ENCODE results near the gene HBQ1.
A peak's percentile ranks its signal among the peaks of the same experiment; 100 is the strongest.
"Not testable (repeated sequence)": the region's sequence is repeated elsewhere in the genome, so short reads cannot be mapped to it uniquely, and the experiment has no call there.

HBQ1 gene

DNA sequence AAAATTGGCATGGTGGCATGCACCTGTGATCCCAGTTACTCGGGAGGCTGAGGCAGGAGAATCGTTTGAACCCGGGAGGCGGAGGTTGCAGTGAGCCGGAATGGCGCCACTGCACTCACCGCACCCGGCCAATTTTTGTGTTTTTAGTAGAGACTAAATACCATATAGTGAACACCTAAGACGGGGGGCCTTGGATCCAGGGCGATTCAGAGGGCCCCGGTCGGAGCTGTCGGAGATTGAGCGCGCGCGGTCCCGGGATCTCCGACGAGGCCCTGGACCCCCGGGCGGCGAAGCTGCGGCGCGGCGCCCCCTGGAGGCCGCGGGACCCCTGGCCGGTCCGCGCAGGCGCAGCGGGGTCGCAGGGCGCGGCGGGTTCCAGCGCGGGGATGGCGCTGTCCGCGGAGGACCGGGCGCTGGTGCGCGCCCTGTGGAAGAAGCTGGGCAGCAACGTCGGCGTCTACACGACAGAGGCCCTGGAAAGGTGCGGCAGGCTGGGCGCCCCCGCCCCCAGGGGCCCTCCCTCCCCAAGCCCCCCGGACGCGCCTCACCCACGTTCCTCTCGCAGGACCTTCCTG is at the start of gene HBQ1:
Gene HBQ1 (plus strand): TSS at position 359 of the 575 bp plus-strand sequence. CDS start 28 bp downstream, at position 387.
- DNase-seq = peak in 1 of 2 experiments; percentile 69

DNA sequence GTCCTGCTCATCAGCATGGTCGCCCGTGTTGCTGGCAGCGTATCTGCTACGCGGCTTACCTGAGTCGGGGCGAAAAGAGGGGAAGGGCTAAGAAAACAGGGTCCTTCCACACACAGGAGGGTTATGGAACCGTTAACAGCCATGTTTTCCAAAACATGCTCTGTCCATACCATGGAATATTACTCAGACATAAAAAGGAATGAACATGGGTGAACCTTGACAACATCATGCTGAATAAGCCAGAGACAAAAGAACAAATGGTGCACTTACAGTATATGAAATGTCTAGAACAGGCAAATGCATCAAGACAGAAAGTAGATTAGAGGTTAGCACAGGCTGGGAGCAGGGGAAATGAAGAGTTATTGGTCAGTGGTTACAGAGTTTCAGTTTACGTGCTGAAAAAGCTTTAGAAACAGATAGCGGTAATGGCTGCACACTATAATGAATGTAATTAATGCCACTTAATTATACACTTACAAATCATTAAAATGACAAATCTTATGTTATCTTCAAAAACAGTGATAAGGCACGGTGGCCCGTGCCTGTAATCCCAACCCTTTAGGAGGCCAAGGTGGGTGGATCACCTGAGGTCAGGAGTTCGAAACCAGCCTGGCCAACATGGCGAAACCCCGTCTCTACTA is 49.6 kb upstream of the HBQ1 start:
- no peak for DNase-seq

DNA sequence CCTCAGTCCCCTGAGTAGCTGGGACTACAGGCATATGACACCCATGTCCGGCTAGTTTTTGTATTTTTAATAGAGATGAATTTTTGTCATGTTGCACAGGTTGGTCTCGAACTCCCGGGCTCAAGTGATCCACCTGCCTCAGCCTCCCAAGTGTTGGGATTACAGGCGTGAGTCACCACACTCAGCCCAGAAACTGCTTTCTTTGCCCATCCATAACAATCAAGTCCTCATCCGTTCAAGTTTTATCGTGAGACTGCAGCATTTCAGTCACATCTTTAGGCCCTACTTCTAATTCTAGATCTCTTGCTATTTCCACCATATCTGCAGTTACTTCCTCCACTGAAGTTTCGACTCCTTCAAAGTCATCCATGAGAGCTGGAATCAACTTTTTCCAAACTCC is 48.1 kb upstream of the HBQ1 start:
- DNase-seq = no peak

DNA sequence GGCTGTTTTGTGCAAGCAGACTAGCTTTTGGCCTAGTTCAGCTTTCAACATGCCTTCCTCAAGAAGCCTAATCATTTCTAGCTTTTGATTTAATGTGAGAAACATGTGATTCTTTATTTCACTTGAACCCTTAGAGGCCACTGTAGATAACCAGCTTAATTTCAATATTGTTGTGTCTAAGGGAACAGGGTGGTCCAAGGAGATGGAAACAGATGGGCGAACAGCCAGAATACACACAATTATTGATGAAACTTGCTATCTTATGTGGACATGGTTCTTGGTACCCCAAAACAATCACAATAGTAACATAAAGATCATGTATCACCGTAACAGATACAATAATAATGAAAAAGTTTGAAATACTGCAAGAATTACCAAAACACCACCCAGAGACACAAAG is 46.5 kb upstream of the HBQ1 start:
- no peak for DNase-seq

DNA sequence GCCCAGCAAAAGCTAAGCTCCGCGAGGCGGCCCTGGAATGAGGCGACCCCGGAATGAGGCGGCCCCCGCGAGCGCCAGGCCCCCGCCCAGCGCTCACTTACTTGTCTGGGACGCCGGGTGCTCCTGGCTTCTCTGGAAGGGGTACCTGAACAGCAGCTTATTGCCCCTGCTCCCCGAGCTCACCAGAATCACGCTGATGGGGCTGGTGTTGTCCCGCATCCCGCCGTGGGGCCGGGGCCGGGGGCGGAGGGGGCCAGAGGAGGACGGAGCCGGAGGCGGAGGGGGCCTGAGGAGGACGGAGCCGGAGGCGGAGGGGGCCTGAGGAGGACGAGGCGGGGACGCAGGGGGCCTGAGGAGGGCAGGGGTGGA is 42.2 kb upstream of the HBQ1 start:
- no peak for DNase-seq

DNA sequence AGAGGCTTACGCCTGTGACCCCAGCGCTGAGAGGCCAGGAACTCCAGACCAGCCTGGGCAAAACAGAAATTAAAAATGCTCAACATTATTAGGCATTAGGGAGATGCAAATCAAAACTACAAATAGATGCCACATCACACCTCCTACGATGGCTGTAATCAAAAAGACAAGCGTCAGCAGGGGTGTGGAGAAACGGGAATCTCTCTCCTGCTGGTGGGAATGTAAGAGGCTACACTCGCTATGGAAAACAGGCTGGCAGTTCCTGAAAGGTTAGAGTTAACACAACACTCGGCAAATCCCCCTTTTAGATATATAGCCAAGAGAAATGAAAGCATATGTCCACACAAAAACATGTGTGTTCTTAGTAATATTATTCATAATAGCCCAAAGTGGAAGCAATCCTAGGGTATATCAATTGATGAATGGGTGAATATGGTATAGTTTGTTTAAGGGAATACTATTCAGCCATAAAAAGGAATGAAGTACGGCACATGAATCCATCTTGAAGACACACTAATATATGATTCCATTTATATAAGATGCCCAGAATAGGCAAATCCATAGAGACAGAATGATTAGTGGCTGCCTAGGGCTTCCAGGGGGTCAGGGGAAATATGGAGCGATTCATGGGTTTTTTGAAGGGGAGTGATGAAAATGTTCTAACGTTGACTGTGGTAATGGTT is 39.9 kb upstream of the HBQ1 start:
- no peak for DNase-seq

DNA sequence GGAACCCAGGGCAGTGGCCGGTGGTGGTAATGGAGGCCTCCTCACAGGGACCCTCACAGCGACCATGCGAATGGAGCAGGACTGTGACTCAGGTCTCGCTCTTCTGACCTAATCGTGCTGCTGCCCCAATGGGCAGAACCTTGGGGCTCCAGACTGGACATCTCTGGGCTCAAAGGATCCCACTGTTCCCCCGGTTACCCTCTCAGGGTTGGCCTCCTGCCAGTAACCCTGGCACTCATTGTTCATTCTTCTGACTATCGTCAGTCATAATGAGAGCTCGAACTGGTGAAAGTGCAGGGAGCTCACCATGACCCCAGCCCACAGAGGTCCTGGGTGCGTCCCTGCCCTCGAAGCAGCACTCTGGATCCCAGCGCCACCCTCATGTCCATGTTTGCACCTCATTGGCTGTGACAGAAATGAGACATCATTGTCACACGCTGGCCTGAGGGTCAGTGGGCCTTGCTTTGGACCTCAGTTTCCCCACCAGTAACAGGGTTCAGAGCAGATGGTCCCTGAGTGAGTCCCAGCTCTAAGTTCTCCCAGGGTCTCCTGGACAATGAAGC is 37.8 kb upstream of the HBQ1 start:
- DNase-seq = no peak

DNA sequence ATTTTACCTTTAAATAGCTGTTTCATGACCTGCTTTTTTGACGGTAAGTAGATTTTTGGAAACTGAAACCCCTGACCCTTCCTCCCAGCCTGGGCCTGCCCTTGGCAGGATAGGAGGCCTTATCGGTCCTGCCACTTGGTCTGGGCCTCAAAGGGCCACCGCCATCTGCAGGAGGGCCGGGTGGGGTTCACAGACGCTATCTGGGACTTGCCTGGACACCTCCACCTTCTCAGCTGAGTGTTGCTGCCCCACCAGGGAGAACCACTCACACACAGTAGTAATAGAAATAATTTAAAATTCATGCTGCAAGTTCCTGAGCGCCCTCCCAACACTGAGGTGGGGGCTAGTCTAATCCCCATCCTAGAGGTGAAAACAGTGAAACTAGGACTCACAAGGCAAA is 37.2 kb upstream of the HBQ1 start:
- DNase-seq = no peak

DNA sequence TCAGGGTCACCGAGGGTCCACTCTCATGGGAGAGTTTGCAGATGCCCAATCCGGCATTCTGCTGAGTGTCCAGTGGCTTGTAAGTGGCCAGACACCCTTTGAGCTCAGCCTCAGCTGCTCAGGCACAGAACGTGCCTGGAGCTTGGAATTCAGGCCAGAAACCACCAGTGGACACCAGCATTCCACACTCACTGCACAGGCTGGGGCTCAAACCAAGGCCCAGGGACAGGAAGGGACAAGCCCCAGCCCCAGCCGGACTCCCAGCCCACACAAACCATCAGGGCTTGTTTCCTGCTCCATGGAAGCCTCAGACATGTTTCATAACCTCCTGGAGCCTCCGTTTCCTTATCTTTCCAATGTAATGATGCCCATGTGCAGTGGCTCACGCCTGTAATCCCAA is 36.8 kb upstream of the HBQ1 start:
- no peak for DNase-seq

DNA sequence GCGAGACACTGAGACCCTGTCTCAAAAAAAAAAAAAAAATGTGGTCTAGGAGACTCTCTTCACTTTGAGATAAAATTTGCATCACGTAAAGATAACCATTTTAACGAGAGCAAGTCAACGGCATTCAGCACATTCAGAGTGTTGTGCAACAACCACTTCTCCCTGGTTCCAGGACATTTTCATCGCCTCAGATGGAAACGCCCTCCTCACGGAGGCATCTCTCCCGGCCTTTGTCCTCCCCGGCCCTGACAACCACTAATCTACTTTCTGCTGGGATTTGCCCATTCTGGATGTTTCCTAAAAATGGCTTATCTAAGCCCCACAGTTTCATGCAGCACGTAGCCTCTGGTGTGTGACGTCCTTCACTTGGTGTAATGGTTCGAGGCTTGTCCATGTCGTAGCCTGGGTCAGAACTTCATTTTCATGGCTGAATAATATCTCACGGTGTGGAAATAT is 35.4 kb upstream of the HBQ1 start:
- DNase-seq = no peak

DNA sequence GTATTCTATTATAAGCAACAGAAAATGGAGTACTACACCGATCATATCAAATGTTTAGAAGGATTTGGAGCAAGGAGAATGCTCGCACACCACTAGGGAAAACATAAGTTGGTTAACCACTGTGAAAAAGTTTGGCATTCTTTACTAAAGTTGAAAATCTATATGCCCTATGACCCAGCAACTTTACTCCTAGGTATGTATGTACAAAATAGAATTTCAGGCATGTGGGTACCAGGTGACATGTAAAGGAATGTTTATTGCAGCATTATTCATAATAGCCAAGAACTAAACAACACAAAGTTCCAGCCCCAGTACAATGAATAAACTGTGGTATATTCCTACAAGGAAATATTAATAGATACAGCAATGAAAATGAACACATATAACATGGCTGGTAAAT is 33.6 kb upstream of the HBQ1 start:
- no peak for DNase-seq

DNA sequence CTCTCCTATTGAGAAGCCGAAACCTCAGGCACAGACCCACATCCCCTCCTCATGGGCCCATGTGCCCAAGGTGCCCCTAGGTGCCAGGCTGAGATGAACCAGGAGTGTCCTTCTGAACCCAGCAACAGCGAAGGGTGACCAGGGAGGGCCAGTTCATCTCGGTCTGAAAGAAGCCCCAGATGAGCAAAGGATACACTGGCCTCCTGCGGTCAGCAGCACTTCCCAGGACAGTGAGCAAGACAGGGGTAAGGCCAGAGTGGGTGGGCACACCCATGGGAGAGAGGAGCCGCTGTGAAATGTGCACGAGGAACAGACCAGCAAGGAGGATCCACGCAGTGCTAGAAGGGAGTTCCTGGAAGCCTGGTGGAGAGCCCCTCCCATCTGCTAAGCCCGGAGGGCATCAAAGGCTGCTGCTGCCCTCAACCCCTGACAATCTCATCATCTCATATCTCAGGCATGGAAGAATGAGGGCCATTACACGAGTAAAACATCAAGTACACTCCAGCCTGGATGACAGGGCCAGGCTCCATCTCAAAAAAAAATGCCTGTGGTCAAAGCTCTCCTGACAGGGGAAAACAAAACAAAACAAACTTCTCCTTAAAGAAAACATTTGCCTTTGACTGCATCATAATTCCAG is 31.1 kb upstream of the HBQ1 start:
- DNase-seq = no peak

DNA sequence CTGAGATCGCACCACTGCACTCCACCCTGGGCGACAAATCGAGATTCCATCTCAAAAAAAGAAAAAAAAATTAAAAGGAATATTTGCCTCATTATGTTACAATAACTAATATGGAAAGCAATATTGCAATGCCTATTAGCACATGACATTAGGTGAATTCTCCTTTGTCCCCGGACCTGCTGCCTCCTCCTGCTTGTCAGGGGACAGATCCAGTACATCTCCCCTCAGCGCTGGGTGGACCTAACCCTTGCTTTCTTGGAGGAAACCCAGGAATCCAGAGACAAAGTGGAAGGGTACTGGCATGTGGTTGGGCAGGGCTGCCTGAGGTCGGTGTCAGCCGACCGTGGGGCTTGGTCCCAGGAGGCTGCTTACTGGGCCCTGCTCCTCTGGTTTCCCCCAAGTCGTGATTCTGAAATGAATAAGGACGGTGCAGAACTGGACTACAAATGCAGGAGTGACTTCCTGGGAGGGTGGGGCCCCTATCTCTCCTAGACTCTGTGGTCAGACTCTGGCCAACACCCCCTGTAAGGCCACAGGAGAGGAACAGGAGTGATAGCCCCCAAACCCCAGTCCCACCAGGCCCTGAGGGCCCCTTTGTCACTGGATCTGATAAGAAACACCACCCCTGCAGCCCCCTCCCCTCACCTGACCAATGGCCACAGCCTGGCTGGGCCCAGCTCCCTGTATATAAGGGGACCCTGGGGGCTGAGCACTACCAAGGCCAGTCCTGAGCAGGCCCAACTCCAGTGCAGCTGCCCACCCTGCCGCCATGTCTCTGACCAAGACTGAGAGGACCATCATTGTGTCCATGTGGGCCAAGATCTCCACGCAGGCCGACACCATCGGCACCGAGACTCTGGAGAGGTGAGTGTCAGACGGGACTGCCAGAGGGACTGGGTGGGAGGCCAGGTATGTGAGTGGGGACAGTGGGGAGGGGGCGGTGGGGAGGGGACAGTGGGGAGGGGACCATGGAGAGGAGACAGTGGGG is 27.8 kb upstream of the HBQ1 start, which contains the start of gene HBZ:
Gene HBZ (plus strand): TSS at position 504 of the 988 bp plus-strand sequence. CDS start 266 bp downstream, at position 770.
- no peak for DNase-seq

DNA sequence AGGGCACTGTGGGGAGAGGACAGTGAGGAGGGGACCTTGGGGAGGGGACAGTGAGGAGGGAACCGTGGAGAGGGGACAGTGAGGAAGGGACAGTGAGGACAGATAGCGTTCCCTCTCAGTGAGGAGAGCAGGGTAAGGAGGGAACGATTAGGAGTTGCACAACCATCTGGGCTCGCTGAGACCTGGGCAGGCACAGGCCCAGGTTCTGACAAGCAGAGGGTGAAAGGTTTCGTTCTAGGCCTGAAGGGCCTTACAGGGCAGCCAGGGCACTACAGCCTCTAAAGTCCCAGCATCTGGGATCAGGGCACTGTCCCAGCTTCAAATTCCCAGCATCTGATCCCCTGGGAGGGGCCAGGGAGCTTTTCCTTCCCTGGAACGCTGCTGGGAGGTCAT is 27.1 kb upstream of the HBQ1 start:
- DNase-seq = not testable (repeated sequence)

DNA sequence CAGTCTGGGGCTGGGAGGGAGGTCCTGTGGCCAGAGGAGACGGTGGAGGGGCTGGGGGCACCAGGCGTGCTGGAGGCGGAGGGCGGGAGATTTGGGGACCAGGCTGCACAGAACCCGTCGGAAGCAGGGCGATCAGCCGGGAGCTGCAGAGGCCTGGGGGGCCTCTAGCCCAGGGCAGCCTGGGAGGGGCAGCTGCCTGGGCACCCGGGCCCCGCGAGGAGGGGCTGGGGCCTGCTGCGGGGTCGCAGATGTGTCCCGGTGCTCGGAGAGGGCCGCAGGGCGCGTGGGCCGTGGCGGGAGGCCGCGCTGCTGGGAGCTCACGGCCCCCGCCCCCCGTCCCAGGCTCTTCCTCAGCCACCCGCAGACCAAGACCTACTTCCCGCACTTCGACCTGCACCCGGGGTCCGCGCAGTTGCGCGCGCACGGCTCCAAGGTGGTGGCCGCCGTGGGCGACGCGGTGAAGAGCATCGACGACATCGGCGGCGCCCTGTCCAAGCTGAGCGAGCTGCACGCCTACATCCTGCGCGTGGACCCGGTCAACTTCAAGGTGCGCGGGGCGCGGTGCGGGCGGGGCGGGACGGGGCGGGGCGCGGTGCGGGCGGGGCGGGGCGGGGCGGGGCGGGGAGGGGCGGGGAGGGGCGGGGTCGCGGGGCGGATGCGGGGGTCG is 26.6 kb upstream of the HBQ1 start:
- DNase-seq = not testable (repeated sequence)

DNA sequence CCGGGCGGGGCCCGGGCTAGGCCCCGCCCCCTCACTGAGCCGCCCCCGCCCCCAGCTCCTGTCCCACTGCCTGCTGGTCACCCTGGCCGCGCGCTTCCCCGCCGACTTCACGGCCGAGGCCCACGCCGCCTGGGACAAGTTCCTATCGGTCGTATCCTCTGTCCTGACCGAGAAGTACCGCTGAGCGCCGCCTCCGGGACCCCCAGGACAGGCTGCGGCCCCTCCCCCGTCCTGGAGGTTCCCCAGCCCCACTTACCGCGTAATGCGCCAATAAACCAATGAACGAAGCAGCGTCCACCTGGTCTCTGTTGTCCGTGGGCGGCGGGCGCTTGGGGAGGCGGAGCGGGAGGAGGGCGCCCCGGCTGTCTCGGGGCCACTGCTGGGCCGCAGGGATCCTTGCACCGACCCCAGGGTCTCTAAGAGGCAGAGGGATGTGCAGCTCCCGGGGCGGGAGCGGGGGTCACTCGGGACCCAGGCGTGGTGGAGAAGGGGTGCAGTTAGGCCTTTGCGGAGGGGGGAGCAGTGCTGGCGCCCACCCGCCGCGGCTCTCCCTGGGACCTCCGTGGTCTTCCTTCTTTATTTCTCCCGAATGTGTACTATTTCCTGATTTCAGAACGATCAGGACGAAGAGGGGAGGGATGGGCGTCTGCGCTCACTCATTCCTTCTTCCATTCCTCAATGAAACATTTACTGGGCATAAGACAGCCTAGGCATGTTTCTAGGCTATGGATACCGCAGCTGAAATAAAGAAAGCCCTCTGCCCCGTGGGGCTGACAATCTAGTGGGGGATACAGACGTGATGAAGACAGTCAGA is 25.8 kb upstream of the HBQ1 start:
- DNase-seq = peak in 1 of 2 experiments; percentile 33

DNA sequence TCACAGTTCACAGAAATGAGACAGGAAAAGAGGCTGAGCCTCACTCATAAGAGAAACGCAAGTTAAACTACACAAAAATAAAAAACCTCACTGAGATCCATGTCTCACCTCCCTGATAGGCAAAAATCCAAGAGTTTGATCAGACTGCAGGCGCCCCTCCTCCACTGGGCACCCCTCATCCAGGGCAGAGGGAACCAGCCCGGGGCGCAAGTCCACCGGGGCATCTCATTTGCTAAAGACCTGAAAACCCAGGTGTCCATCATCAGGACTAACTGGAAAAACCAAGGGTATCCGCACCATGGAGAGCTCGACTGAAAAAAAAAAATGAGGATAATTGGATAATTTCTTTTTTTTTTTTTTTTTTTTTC is 25.2 kb upstream of the HBQ1 start:
- no peak for DNase-seq

DNA sequence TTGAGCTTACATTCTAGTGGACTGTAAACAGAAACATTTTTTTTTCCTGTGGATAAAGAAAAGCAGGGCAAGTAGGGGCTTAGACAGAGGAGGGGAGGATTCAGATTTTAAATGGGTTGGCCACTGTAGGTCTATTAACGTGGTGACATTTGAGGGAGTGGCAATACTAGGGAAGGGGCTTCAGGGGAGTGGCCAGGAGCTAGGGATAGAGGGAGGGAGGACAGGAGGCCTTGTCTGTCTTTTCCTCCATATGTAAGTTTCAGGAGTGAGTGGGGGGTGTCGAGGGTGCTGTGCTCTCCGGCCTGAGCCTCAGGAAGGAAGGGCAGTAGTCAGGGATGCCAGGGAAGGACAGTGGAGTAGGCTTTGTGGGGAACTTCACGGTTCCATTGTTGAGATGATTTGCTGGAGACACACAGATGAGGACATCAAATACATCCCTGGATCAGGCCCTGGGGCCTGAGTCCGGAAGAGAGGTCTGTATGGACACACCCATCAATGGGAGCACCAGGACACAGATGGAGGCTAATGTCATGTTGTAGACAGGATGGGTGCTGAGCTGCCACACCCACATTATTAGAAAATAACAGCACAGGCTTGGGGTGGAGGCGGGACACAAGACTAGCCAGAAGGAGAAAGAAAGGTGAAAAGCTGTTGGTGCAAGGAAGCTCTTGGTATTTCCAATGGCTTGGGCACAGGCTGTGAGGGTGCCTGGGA is 21.0 kb upstream of the HBQ1 start:
- no peak for DNase-seq

DNA sequence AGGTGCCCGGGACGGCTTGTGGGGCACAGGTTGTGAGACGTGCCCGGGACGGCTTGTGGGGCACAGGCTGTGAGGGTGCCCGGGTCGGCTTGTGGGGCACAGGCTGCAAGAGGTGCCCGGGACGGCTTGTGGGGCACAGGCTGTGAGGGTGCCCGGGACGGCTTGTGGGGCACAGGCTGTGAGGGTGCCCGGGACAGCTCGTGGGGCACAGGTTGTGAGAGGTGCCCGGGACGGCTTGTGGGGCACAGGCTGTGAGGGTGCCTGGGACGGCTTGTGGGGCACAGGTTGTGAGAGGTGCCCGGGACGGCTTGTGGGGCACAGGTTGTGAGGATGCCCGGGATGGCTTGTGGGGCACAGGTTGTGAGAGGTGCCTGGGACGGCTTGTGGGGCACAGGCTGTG is 20.0 kb upstream of the HBQ1 start:
- DNase-seq = not testable (repeated sequence)

DNA sequence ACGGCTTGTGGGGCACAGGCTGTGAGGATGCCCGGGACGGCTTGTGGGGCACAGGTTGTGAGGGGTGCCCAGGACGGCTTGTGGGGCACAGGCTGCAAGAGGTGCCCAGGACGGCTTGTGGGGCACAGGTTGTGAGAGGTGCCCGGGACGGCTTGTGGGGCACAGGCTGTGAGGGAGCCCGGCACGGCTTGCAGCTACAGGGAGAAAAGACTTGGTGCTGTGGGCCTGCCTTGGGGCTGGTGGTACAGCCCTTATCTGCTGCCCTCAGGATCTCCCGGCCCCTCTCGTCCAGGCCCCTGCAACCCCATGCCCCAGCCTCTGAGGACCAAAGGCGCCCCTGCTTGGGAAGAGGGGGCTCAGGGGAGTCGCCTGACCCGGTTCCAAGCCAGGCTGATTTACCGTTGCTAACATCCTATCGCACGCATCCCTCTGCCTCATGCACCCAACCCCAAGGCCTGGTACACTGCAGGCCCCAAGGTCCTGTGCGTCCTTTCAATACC is 19.5 kb upstream of the HBQ1 start:
- no peak for DNase-seq
